ENCODE measurements around the gene RFT1.

GRCh38 chr3:53083521-53083920 is 46.7 kb downstream of the RFT1 start:
- TF ChIP-seq ZFP30 (CRISPR knock-in tag; IDR thresholded peaks at IDR 0.05) (no peak), ZFP3 (CRISPR knock-in tag; IDR thresholded peaks at IDR 0.05) (no peak), SNAI2 (CRISPR knock-in tag; IDR thresholded peaks at IDR 0.05) (no peak)
- TF ChIP-seq, protein P1, sequence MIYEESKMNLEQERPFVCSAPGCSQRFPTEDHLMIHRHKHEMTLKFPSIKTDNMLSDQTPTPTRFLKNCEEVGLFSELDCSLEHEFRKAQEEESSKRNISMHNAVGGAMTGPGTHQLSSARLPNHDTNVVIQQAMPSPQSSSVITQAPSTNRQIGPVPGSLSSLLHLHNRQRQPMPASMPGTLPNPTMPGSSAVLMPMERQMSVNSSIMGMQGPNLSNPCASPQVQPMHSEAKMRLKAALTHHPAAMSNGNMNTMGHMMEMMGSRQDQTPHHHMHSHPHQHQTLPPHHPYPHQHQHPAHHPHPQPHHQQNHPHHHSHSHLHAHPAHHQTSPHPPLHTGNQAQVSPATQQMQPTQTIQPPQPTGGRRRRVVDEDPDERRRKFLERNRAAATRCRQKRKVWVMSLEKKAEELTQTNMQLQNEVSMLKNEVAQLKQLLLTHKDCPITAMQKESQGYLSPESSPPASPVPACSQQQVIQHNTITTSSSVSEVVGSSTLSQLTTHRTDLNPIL (CRISPR knock-in tag; IDR thresholded peaks at IDR 0.05; ENCODE audit: low read depth), result no peak
